ENCODE data around the gene DSTYK. TPM values are rescaled to one million over a fixed set of nuclear protein-coding genes. Genes with fewer than 3 reads are reported as not detected.
A peak's percentile ranks its signal among the peaks of the same experiment; 100 is the strongest.

The DSTYK gene
- total RNA-seq, 1 experiment from 2014 or later = 6.3 TPM

GRCh38 chr1:205226868-205227583 lies 15.5 kb upstream of the DSTYK start:
- no peak for DNase-seq
- peak overlapping the region; percentile 66 for H3K4me3 ChIP-seq (ENCODE audit: low read depth, low read length)
- H3K27me3 Mint-ChIP-seq (ENCODE audit: insufficient read depth, unreplicated experiment) = peaks cover 5% of the 10 kb centered on the region
- H3K9me3 Mint-ChIP-seq (ENCODE audit: unreplicated experiment) = no peaks in the 10 kb centered on the region
- TF ChIP-seq, protein P1, sequence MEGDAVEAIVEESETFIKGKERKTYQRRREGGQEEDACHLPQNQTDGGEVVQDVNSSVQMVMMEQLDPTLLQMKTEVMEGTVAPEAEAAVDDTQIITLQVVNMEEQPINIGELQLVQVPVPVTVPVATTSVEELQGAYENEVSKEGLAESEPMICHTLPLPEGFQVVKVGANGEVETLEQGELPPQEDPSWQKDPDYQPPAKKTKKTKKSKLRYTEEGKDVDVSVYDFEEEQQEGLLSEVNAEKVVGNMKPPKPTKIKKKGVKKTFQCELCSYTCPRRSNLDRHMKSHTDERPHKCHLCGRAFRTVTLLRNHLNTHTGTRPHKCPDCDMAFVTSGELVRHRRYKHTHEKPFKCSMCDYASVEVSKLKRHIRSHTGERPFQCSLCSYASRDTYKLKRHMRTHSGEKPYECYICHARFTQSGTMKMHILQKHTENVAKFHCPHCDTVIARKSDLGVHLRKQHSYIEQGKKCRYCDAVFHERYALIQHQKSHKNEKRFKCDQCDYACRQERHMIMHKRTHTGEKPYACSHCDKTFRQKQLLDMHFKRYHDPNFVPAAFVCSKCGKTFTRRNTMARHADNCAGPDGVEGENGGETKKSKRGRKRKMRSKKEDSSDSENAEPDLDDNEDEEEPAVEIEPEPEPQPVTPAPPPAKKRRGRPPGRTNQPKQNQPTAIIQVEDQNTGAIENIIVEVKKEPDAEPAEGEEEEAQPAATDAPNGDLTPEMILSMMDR (IDR thresholded peaks at IDR 0.05; ENCODE audit: insufficient read depth in 1 of 2, low read depth in 1 of 2, low read length in 1 of 2, severe bottlenecking in 1 of 2, unreplicated experiment in 1 of 2) = no peak
- no peaks in the 10 kb centered on the region for H3K36me3 ChIP-seq (ENCODE audit: control insufficient read depth, insufficient read depth, low read length)
- intact Hi-C loops (cut with micrococcal nuclease; ENCODE audit: unreplicated experiment) = loop anchor here (2.0 kb wide), 1 partner anchor 16 kb away; the partner anchor contains the start of gene DSTYK
- H3K9me3 ChIP-seq = no peaks in the 10 kb centered on the region
- ChIA-PET POLR2A (interaction anchor here (0.5 kb wide), 1 partner anchor 638 kb away, joined by 10 read pairs; no protein-coding TSS in a partner anchor), CTCF (interaction anchor here (1.3 to 4.3 kb wide), 3 partner anchors 30 to 420 kb away, joined by 3 to 57 read pairs (median 4); no protein-coding TSS in a partner anchor)
- H3K4me1 Mint-ChIP-seq (ENCODE audit: low read depth, unreplicated experiment) = peaks cover 7% of the 10 kb centered on the region
- H3K4me3 Mint-ChIP-seq (ENCODE audit: unreplicated experiment) = peak overlapping the region; percentile 83
- H3K36me3 Mint-ChIP-seq (ENCODE audit: insufficient read depth, unreplicated experiment) = no peaks in the 10 kb centered on the region
- no peaks in the 10 kb centered on the region for H3K4me1 ChIP-seq
- no TSS peak for BruUV-seq (replicated peaks)
- no peak overlapping the region for H3K27ac Mint-ChIP-seq (ENCODE audit: unreplicated experiment)
- H3K27me3 ChIP-seq (replicated peaks; ENCODE audit: control insufficient read depth, insufficient read depth, low read length) = no peaks in the 10 kb centered on the region; the same call in 1 of the 2 replicates

DNA sequence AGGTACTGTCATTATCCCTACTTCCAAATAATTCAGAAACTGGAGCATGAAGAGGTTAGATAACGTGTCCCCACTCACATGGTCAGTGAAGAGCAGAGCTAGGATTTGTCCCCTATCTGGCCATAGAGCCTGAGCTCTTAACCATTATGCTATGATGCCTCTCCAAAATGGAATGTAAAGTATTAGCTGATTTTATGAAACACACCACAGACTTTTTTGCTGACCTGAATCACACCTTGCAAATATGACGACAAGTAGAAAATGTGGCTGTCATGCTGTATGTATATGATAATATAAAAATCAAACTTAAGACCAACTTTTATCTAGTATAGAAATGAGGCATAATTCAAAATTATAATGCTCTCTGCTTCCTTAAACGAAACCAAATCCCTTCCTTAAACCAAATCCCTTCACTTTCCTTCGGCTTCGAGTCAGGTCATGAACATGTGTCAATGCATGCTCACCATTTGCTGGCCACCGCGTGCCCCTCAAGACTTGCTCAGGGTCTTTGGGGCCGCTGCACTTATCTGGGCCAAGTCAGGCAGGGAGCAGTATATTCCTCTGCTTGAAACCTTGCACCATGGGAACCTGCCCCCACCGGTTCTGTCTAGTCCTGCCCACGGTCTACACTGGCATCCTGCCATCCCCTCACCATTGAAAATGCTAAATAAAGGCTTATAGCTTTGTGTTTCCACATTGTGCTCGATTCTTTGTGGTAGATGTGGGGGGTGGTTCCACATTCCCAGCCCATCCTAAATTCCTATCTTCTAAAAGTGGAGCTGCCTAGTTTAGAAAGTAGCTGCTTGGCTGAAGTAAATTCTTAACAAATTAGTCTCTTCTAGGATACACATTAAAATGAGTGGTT lies 14.6 kb upstream of the DSTYK start:
- POLR2A ChIA-PET = no interaction called here
- no peak overlapping the region for H3K27ac Mint-ChIP-seq (ENCODE audit: unreplicated experiment)
- H3K4me1 Mint-ChIP-seq (ENCODE audit: low read depth, unreplicated experiment) = peaks cover 7% of the 10 kb centered on the region
- no peaks in the 10 kb centered on the region for H3K4me1 ChIP-seq
- no peaks in the 10 kb centered on the region for H3K36me3 Mint-ChIP-seq (ENCODE audit: insufficient read depth, unreplicated experiment)
- intact Hi-C loops (cut with micrococcal nuclease; ENCODE audit: unreplicated experiment) = loop anchor here (2.0 kb wide), 1 partner anchor 15 kb away; the partner anchor contains the start of gene DSTYK
- TF ChIP-seq, protein P1 (IDR thresholded peaks at IDR 0.05; ENCODE audit: insufficient read depth in 1 of 2, low read depth in 1 of 2, low read length in 1 of 2, severe bottlenecking in 1 of 2, unreplicated experiment in 1 of 2) = no peak
- CTCF ChIA-PET = interaction anchor here (1.7 kb wide), 1 partner anchor 419 kb away, joined by 4 read pairs; no protein-coding TSS in a partner anchor
- no TSS peak for BruUV-seq (replicated peaks)
- no peaks in the 10 kb centered on the region for H3K9me3 Mint-ChIP-seq (ENCODE audit: unreplicated experiment)
- H3K27me3 Mint-ChIP-seq (ENCODE audit: insufficient read depth, unreplicated experiment) = peaks cover 5% of the 10 kb centered on the region
- no peaks in the 10 kb centered on the region; the same call in 1 of the 2 replicates for H3K27me3 ChIP-seq (replicated peaks; ENCODE audit: control insufficient read depth, insufficient read depth, low read length)
- DNase-seq = no peak
- no peak overlapping the region for H3K4me3 ChIP-seq (ENCODE audit: low read depth, low read length)
- no peaks in the 10 kb centered on the region for H3K9me3 ChIP-seq
- no peaks in the 10 kb centered on the region for H3K36me3 ChIP-seq (ENCODE audit: control insufficient read depth, insufficient read depth, low read length)
- no peak overlapping the region for H3K4me3 Mint-ChIP-seq (ENCODE audit: unreplicated experiment)

DNA sequence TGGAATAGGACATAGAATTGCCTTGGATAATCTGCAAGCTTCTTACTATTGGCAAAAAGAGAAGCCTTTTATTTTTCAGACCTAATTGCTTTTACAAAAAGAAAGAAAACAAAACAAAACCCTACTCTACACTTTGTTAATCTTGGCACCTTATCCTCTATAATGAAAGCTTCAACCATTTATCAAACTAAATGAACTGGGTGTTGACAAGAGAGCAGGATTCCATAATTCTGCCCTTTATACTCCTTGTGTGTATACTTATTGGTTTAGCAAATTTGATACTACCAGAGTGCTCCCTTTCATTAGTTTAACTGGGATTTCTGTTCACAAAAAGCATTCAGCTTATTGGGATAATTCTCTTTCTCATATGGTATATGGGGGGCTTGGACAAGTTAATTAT lies 13.2 kb upstream of the DSTYK start:
- Mint-ChIP-seq H3K36me3 (ENCODE audit: insufficient read depth, unreplicated experiment) (no peaks in the 10 kb centered on the region), H3K27ac (ENCODE audit: unreplicated experiment) (no peak overlapping the region), H3K27me3 (ENCODE audit: insufficient read depth, unreplicated experiment) (peaks cover 5% of the 10 kb centered on the region), H3K9me3 (ENCODE audit: unreplicated experiment) (no peaks in the 10 kb centered on the region), H3K4me3 (ENCODE audit: unreplicated experiment) (no peak overlapping the region), H3K4me1 (ENCODE audit: low read depth, unreplicated experiment) (peaks cover 7% of the 10 kb centered on the region)
- Histone ChIP-seq H3K27me3 (replicated peaks; ENCODE audit: control insufficient read depth, insufficient read depth, low read length) (no peaks in the 10 kb centered on the region; the same call in 1 of the 2 replicates), H3K9me3 (no peaks in the 10 kb centered on the region), H3K4me1 (no peaks in the 10 kb centered on the region), H3K4me3 (ENCODE audit: low read depth, low read length) (no peak overlapping the region), H3K36me3 (ENCODE audit: control insufficient read depth, insufficient read depth, low read length) (no peaks in the 10 kb centered on the region)
- no TSS peak for BruUV-seq (replicated peaks)
- TF ChIP-seq, protein P1 (IDR thresholded peaks at IDR 0.05; ENCODE audit: insufficient read depth in 1 of 2, low read depth in 1 of 2, low read length in 1 of 2, severe bottlenecking in 1 of 2, unreplicated experiment in 1 of 2) = no peak
- POLR2A ChIA-PET = no interaction called here
- intact Hi-C loops (cut with micrococcal nuclease; ENCODE audit: unreplicated experiment) = no loop called here
- DNase-seq = no peak
- CTCF ChIA-PET = no interaction called here
